ENCODE results near the gene CLDN6. TPM values are rescaled to one million over a fixed set of nuclear protein-coding genes. Genes with fewer than 3 reads are reported as not detected.
A peak's percentile ranks its signal among the peaks of the same experiment; 100 is the strongest.

The CLDN6 gene
- total and polyA plus RNA-seq, 2 of the 13 experiments (the other 11 are each of a cell fraction or from before 2014, with no cell fraction given), result 5.9 to 7.6 TPM

- intact Hi-C loops (cut with micrococcal nuclease; ENCODE audit: unreplicated experiment) (no loop called here), in situ Hi-C loops (cut with HindIII; ENCODE audit: extremely low pct_ligation_motif_present, low pct_unique_long_range_greater_than_20kb) (no loop called here)
- Histone ChIP-seq H4K20me1 (ENCODE audit: insufficient read depth, low read length) (no peaks in the 10 kb centered on the region), H3K4me1 (ENCODE audit: insufficient read depth, low read length) (peaks cover 10% of the 10 kb centered on the region), H3K27me3 (ENCODE audit: control insufficient read depth in 1 of 2, insufficient read depth in 2 of 2, low read length in 2 of 2) (no peaks in the 10 kb centered on the region), H3K9me3 (ENCODE audit: low read length) (no peaks in the 10 kb centered on the region), H3K79me2 (ENCODE audit: insufficient read depth, low read length) (peaks cover 8% of the 10 kb centered on the region), H3K4me3 (replicated peaks in 1 of 3; ENCODE audit: insufficient read depth in 1 of 3, low read depth in 2 of 3, low read length in 3 of 3) (no peak overlapping the region), H2AFZ (ENCODE audit: low read length) (no peak overlapping the region), H3K4me2 (ENCODE audit: low read depth, low read length) (no peak overlapping the region), H3K9ac (ENCODE audit: insufficient read depth, low read depth, low read length) (no peak overlapping the region), H3K27ac (ENCODE audit: extremely low read length, insufficient read depth, low read length) (no peak overlapping the region), H3K36me3 (replicated peaks in 1 of 2; ENCODE audit: control insufficient read depth in 1 of 2, insufficient read depth in 2 of 2, low read length in 2 of 2) (peaks cover 2 to 18% of the 10 kb centered on the region in 2 experiments; a peak in 3 of 5 replicates)
- no TSS peak for BruUV-seq (replicated peaks)
- CTCF ChIA-PET (ENCODE audit: low intra/inter-chr PET ratio, low total read pairs), result no interaction called here
- ATAC-seq (no peak), FAIRE-seq (no peak), DNase-seq (ENCODE audit: low spot score) (no peak)
- TF ChIP-seq MAZ (IDR thresholded peaks at IDR 0.05; ENCODE audit: borderline replicate concordance, low read depth, low read length) (no peak), MAZ (CRISPR knock-in tag; IDR thresholded peaks at IDR 0.05; ENCODE audit: low read depth) (no peak), AGO2 (optimal IDR thresholded peaks at IDR 0.05; ENCODE audit: low read depth, low read length) (peak; percentile 24), HNRNPL (IDR thresholded peaks at IDR 0.05; ENCODE audit: low read depth, low read length) (0 out of 2 replicates have a peak, but pooled peaks have one; percentile 49)
- POLR2A ChIA-PET, result no interaction called here
- WGBS (ENCODE audit: low lambda C conversion rate), result 98% methylated on average over 15 of the region's 15 CpGs
Observed at GRCh38 chr16:2976673-2977072, 41.3 kb downstream of the CLDN6 start.

- POLR2A ChIA-PET, result no interaction called here
- FAIRE-seq (no peak), ATAC-seq (no peak), DNase-seq (ENCODE audit: low spot score) (no peak)
- intact Hi-C loops (cut with micrococcal nuclease; ENCODE audit: unreplicated experiment), result no loop called here
- BruUV-seq (replicated peaks), result no TSS peak
- H3K9me3 ChIP-seq (ENCODE audit: low read length), result no peaks in the 10 kb centered on the region
- 98% methylated on average over 5 of the region's 7 CpGs for WGBS (ENCODE audit: low lambda C conversion rate)
- no peak overlapping the region for H3K9ac ChIP-seq (ENCODE audit: insufficient read depth, low read depth, low read length)
- H3K4me2 ChIP-seq (ENCODE audit: low read depth, low read length), result no peak overlapping the region
- peaks cover 5% of the 10 kb centered on the region for H3K4me1 ChIP-seq (ENCODE audit: insufficient read depth, low read length)
- H3K27ac ChIP-seq (ENCODE audit: extremely low read length, insufficient read depth, low read length), result no peak overlapping the region
- CTCF ChIA-PET (ENCODE audit: low intra/inter-chr PET ratio, low total read pairs), result no interaction called here
- H3K27me3 ChIP-seq (ENCODE audit: control insufficient read depth in 1 of 2, insufficient read depth in 2 of 2, low read length in 2 of 2), result no peaks in the 10 kb centered on the region
- H4K20me1 ChIP-seq (ENCODE audit: insufficient read depth, low read length), result no peaks in the 10 kb centered on the region
- H3K4me3 ChIP-seq (replicated peaks in 1 of 3; ENCODE audit: insufficient read depth in 1 of 3, low read depth in 2 of 3, low read length in 3 of 3), result no peak overlapping the region
- peaks cover 8% of the 10 kb centered on the region for H3K79me2 ChIP-seq (ENCODE audit: insufficient read depth, low read length)
- H2AFZ ChIP-seq (ENCODE audit: low read length), result no peak overlapping the region
- peaks cover 2 to 18% of the 10 kb centered on the region in 2 experiments; a peak in 3 of 5 replicates for H3K36me3 ChIP-seq (replicated peaks in 1 of 2; ENCODE audit: control insufficient read depth in 1 of 2, insufficient read depth in 2 of 2, low read length in 2 of 2)
- in situ Hi-C loops (cut with HindIII; ENCODE audit: extremely low pct_ligation_motif_present, low pct_unique_long_range_greater_than_20kb), result no loop called here
- TF ChIP-seq KLF9 (CRISPR knock-in tag; IDR thresholded peaks at IDR 0.05; ENCODE audit: low read depth) (no peak), PHB2 (IDR thresholded peaks at IDR 0.05; ENCODE audit: partially characterized antibody) (no peak), GLI4 (CRISPR knock-in tag; IDR thresholded peaks at IDR 0.05; ENCODE audit: borderline replicate concordance) (no peak), ZNF20 (CRISPR knock-in tag; IDR thresholded peaks at IDR 0.05) (no peak), YEATS4 (CRISPR knock-in tag; IDR thresholded peaks at IDR 0.05; ENCODE audit: borderline replicate concordance) (no peak), ARID3A (IDR thresholded peaks at IDR 0.05; ENCODE audit: low read depth, low read length) (no peak), ZNF180 (CRISPR knock-in tag; IDR thresholded peaks at IDR 0.05; ENCODE audit: borderline replicate concordance, low read depth) (no peak), ZNF749 (CRISPR knock-in tag; IDR thresholded peaks at IDR 0.05; ENCODE audit: borderline replicate concordance) (no peak), ZNF253 (CRISPR knock-in tag; IDR thresholded peaks at IDR 0.05; ENCODE audit: borderline replicate concordance) (no peak), KLF16 (CRISPR knock-in tag; IDR thresholded peaks at IDR 0.05) (no peak), ZBTB34 (CRISPR knock-in tag; IDR thresholded peaks at IDR 0.05) (no peak), ZNF773 (CRISPR knock-in tag; IDR thresholded peaks at IDR 0.05; ENCODE audit: borderline replicate concordance) (no peak), ZNF782 (CRISPR knock-in tag; IDR thresholded peaks at IDR 0.05; ENCODE audit: borderline replicate concordance) (no peak), ZNF501 (CRISPR knock-in tag; IDR thresholded peaks at IDR 0.05) (no peak)
Observed at GRCh38 chr16:2976201-2976600, 41.8 kb downstream of the CLDN6 start.
